Ammon's horn (tissue), 1 donor: ENCODE data around the gene BPNT1.
A peak's percentile ranks its signal among the peaks of the same experiment; 100 is the strongest.
"Not testable (repeated sequence)": the region's sequence is repeated elsewhere in the genome, so short reads cannot be mapped to it uniquely, and the experiment has no call there.

Experiments
- DNase-seq: peaks from one replicate; pipeline ENCODE4 v3.0.0-alpha.2; 2016; ENCODE audit warnings: low spot score

BPNT1 gene

GRCh38 chr1:220077887-220078286 is 11.7 kb downstream of the BPNT1 start:
- DNase-seq, result no peak

DNA sequence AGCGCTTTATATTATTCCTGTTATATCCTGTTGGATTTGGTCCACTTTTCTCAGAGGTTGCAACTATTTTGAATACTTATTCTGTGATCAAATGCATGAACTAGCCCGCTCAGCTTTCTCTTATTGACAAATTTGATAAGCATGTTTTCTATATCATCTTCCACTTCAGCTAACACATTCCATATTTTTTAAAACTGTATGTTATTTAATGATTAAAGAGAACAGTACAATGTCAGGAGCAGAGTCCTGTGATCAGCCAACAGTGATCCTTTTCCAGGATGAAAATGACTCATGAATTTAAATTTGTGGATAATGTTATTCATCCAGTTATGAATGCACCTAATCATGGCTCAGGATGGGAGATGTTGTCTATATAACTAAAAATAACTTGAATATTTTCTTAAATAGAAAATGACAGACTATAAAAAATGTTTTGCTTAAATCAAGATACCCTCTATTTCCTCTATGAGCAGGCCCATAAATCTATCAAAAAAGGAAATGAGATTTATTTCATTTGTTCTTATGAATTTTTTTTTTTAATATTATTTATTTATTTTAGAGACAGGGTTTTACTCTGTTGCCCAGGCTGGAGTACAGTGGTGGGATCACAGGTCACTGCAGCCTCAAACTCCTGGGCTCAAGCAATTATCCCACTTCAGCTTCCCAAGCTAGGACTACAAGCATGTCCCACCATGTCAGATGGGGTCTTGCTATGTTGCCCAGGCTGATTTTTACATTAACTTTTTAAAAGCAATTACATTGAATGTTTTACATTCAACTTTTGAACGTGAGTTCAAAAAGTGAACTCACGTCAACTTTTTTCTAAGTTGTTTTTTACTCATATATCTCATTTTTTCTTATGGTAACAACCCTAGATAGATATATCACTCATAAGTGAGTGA is 12.5 kb downstream of the BPNT1 start:
- no peak for DNase-seq

DNA sequence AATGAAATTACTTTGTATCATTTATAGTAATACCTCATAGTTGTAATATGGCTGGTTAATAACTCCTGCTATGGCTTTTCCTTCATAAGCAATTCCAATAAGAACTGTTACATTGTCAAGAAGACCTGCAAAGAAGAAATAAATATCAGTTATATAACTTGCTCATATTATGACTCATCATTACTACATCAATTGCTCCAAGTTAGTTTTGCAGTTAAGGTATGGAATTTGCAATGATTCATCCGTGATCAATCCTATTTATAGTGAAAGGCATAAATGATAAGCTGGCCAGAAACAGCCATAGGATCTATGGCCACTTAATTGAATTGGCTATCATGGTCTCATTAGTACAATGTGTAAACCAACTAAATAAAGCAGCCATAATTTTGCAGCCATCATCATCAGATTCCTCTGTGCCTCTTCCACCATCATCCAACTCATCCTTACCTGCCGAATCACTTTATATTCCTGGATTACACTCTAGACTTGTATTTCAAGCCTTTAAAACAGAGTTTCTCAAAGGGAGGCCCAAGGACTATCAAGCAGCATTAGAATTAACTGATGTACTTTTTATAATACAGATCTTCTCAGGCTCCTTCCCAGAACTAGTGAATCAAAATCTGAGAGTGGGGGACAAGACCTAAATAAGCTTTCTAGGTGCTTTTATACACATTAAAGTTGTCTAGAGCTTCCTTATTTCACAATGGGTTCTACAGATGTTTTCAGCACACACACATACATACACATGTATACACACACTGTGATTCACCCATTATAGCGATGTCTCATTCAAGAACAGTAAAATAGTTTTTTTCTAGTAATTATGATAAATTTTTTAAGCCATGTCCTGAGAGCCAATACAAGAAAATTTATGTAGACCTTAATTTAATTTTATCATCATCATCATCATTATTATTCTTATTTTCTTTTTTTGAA is 22.1 kb downstream of the BPNT1 start:
- DNase-seq, result no peak

- peak; percentile 72 for DNase-seq
Observed at GRCh38 chr1:220062629-220063028, 27.0 kb downstream of the BPNT1 start.

DNA sequence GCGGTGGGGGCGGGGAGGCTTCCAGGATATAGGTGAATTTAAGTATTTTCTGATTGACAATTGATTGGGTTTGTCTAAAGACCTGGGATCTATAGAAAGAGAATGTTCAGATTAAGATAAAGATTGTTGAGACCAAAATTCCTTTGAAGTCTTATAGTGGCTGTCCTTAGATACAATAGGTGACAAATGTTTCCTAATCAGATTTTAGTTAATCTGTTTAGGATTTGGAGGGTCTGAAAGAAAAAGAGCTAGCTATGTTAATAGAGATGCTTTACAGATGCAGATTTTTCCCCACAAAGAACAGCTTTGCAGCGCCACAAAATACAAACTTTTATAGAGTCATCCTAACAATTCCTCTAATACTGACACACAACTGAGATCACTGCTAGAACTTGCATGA is 28.7 kb downstream of the BPNT1 start:
- DNase-seq, result no peak

DNA sequence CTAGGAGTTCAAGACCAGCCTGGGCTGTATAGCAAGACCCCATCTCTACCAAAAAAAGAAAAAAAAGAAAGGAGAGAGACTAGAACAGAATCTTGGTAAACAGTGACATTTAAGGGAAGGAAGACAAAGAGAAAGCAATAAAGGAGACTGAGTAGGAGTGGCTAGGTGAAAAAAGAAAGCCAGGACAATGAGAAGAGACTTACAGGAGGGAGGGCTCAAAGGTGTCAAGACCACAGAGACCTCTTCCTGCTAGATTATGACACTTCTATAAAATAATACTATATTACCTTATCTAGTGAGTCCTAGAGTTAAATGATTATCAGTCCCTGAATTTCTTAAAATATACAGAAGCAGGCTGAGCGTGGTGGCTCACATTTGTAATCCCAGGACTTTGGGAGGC is 33.2 kb downstream of the BPNT1 start:
- no peak for DNase-seq

DNA sequence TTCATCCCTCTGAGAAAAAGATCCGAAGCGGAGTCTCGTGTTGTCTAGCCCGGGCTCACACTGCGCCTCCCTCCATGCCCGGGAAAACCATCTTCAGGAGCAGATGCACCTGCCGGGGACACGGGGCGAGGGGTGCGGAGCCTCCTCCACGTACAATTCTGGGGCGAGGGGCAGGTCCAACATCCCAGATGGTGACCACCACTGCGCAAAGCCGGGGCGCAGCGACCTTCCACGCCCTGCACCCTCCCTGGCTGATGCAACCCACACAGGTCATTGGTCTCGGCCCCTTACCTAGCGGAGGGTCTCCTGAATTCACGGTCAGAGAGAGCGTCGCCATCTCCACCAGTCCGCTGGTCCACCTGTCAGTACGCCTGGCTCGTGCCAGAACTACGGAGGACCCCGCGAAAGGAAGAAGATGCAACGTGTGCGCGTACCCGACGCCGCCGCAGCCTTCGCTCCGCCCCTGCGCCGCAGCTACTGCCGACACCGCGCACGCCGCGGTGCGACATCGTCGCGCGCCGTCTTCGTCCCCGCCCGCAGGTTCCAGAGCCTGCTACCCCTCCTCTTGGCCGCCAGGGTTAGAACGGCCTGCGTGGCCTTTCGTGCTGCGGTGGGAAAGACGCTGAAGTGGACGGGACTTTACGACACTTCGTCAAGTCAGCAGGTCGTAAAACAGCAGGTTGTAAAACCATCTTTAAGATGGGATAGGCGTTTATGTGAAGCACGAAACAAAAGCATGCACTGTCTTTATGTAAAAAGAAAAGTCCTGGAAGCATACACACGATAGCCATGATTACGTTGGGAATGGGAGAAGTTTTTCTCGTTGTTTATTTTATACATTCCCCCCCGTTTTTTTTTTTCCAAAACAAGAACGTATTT is 43.3 kb downstream of the BPNT1 start, which contains the start of gene EPRS1:
Gene EPRS1, minus strand, starts transcription at position 454 of the 879 bp plus-strand sequence. Its CDS starts 117 bp downstream, at position 337.
- DNase-seq, result peak; percentile 98

GRCh38 chr1:220045356-220046051 is 44.1 kb downstream of the BPNT1 start:
- DNase-seq, result no peak

DNA sequence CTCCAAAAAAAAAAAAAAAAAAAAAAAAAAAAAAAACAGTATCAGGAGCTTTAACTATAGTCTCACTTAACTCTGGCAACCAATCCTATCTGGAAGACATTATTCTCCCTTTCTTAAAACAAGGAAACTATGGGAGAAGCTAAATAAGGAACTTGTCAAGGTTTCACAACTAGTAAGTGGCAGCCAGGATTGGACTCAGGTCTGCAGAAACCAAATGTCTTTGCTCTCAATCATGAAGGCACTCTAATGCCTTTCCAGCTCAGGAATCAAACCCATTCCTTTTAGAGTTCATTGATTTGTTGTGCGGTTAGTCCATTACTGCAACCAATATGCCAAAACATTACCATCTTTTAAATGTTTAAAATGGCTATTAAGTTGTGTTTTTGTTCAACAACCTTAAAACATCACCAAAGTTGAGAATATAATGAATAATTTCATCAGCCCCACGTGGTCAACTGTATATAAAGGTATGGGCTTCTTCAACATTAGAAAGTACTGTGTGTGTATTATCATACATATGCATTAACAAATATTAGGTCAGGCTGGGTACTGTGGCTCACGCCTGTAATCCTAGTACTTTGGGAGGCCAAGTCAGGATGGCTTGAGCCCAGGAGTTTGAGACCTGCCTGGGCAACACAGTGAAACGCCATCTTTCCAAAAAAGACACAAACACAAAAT is 44.8 kb downstream of the BPNT1 start:
- no peak for DNase-seq

GRCh38 chr1:220043646-220044045 is 45.9 kb downstream of the BPNT1 start:
- DNase-seq, result no peak

DNA sequence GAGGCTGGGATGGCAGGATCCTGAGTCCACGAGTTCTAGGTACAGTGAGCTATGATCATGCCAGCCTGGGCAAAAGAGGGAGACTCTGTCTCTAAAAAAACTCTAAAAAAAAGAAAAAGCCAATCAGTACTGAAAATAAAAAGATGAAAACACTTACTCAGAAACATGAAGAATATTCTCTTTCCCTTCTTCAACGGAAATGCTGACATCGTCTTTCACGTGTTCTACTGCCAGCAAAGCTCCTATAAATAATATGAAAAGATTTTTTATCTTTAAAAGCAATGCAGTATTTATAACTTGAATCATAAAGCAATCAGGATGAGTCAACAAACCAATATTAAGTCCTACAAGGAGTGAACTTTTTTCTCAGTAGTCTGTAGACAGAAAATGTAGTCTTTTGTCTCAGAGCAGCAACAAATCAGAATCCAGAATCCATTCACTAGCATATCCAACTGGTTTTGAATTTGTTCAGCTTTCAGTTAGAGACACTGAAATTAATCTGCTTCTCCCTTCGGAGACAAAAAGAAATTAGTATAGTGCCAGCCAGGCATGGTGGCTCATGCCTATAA is 49.5 kb downstream of the BPNT1 start:
- DNase-seq, result no peak

DNA sequence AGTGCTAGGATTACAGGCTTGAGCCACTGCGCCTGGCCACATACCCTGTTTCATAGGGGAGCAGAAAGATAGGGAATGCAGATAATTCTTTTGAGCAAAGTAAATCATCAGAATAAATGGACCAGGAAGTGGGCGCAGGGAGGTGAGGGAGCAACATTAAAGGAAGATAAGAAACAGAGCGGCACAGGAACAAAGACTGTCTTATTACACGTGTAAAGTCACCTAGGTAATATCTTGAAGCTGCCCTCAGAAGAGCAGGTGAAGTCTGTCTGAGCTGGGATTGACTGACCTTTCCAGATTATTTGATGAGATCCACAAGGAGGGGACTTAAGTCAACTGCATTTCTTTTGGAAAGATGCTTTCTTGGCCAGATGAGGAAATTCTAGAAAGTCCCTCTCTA is 50.9 kb downstream of the BPNT1 start:
- DNase-seq, result no peak

DNA sequence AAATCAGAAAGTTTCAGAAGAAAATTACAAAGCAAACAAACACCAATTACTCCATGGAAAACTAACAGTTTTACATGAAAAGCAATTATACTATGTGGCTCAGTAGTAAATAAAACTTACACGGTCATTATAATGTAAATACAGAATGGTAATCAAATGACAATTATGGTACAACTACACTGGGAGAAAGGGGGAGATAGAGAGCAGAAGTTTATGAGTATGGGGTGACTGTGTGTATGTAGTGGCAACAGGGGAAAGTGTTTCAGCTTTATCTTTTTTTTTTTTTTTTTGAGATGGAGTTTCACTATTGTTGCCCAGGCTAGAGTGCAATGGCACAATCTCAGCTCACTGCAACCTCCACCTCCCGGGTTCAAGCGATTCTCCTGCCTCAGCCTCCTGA is 51.8 kb downstream of the BPNT1 start:
- DNase-seq, result not testable (repeated sequence)

GRCh38 chr1:220032911-220033310 is 56.7 kb downstream of the BPNT1 start:
- no peak for DNase-seq

DNA sequence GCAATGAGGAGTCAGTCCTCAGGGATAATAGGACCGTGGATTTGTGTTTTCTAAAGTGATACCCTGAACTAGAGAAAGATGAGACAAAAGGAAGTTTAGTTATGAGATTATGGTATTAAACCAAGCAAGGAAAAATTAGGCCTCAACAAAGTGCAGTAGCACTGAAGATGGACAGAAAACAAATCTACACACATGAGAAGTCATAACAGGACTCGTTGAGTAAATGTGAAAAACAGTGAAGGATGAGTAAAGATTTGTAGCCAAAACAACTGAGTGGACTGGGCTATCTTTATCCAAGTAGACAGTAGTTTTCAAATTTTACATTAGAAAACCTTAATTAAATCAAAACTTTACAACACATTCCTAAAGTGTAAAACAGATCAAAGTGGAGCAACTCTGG is 58.3 kb downstream of the BPNT1 start:
- DNase-seq, result no peak

- DNase-seq, result peak; percentile 6
Observed at GRCh38 chr1:220028346-220028895, 61.2 kb downstream of the BPNT1 start.

- no peak for DNase-seq
Observed at GRCh38 chr1:220019071-220019470, 70.5 kb downstream of the BPNT1 start.

DNA sequence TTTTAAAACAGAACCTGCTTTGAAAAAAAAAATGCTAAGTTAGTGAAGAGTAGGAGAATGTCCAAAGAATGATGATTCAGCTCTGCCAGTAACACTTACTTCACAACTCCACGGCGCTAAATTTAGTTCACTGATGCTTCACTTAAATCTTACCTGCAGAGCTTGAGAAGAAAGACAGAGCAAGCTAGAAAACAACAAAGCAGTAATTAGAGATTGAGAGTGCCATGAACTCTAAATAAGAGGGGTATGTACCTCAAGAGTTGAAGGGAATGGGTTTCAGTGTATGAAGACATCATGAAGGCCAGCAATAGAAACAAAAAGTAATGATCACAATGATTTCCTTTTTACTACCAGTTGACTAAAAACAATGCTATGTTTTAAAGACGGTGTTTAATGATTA is 76.1 kb downstream of the BPNT1 start:
- DNase-seq, result no peak

- DNase-seq, result no peak
Observed at GRCh38 chr1:220012259-220012658, 77.3 kb downstream of the BPNT1 start.

DNA sequence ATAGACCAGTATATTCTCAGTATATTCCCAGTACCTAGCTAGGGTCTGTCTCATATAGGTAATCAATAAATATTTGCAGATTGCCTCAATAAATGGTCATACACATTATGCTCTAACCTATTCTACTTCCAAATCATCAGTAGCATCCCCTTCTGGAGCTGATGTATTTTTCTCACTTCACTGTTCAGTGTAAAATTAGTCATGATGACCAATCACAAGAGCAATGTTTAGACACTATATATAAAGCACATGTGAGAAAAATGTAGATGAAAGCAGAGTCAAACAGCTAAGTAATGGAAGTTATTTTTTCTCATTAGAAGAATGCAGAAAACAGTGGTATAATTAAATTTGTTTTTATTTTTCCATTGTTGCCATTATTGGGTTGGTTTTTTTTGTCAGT is 78.0 kb downstream of the BPNT1 start:
- no peak for DNase-seq
